ENCODE measurements around the gene MX2. TPM values are rescaled to one million over a fixed set of nuclear protein-coding genes. Genes with fewer than 3 reads are reported as not detected.

MX2 gene
- total and polyA plus RNA-seq, 2 of the 4 experiments (the other 2 are of a cell fraction) = 0.53 to 0.54 TPM

GRCh38 chr21:41349619-41350390 lies 12.0 kb upstream of the MX2 start:
- no peak overlapping the region for H2BK20ac ChIP-seq (ENCODE audit: low read depth, low read length)
- DNase-seq (no peak), ATAC-seq (ENCODE audit: low read depth) (no peak)
- WGBS, 2 experiments (ENCODE audit: extremely low coverage in 2 of 2, insufficient read length in 1 of 2) = 0% methylated on average over 2 of the region's 19 CpGs; no CpG with 5 or more reads in 1 of the 2 experiments
- H4K8ac ChIP-seq (ENCODE audit: low read depth in 2 of 2, low read length in 2 of 2) = no peak overlapping the region
- no peaks in the 10 kb centered on the region for H3K36me3 ChIP-seq (ENCODE audit: control insufficient read depth, insufficient read depth, low read length)
- H3K27ac ChIP-seq (ENCODE audit: insufficient read depth, low read length) = no peak overlapping the region
- H2AFZ ChIP-seq (replicated peaks; ENCODE audit: low read length, poor library complexity) = no peak overlapping the region
- no peaks in the 10 kb centered on the region for H3K9me3 ChIP-seq (ENCODE audit: control insufficient read depth, insufficient read depth, low read length)
- no peak overlapping the region for H3K18ac ChIP-seq (ENCODE audit: low read depth, low read length)
- H2BK15ac ChIP-seq (ENCODE audit: low read depth, low read length) = no peak overlapping the region
- intact Hi-C loops (cut with micrococcal nuclease) = no loop called here
- no peak overlapping the region for H3K4ac ChIP-seq (ENCODE audit: low read depth, low read length)
- H3K27me3 ChIP-seq (ENCODE audit: control insufficient read depth, insufficient read depth, low read length) = peaks cover 15% of the 10 kb centered on the region
- ChIA-PET POLR2A (ENCODE audit: unreplicated experiment) (no interaction called here), CTCF (no interaction called here)
- H3K4me1 ChIP-seq (ENCODE audit: control insufficient read depth, insufficient read depth, low read length) = no peaks in the 10 kb centered on the region
- H2AK9ac ChIP-seq (replicated peaks; ENCODE audit: low read depth, low read length, poor library complexity) = no peak overlapping the region
- no peak overlapping the region for H3K9ac ChIP-seq (ENCODE audit: low read depth, low read length)
- H3K4me3 ChIP-seq (ENCODE audit: insufficient read depth, low read depth, low read length) = no peak overlapping the region
- dilution Hi-C loops (cut with HindIII; ENCODE audit: low sequenced_read_pairs, unreplicated experiment) = no loop called here
- H3K4me2 ChIP-seq (ENCODE audit: low read depth, low read length) = no peak overlapping the region
- TF ChIP-seq CHD1 (IDR thresholded peaks at IDR 0.05; ENCODE audit: low read depth, low read length) (no peak), MAFK (IDR thresholded peaks at IDR 0.05; ENCODE audit: low read depth, low read length) (no peak), BHLHE40 (IDR thresholded peaks at IDR 0.05; ENCODE audit: low read depth, low read length) (no peak), RFX5 (IDR thresholded peaks at IDR 0.05; ENCODE audit: low read depth, low read length) (no peak), FOS (IDR thresholded peaks at IDR 0.05; ENCODE audit: low read depth, low read length) (no peak), NFE2L2 (IDR thresholded peaks at IDR 0.05; ENCODE audit: low read depth, low read length) (no peak), MXI1 (IDR thresholded peaks at IDR 0.05; ENCODE audit: borderline replicate concordance, low read depth, low read length) (no peak), CTCF (conservative IDR thresholded peaks at IDR 0.05; ENCODE audit: low read depth, low read length) (no peak), RAD21 (IDR thresholded peaks at IDR 0.05; ENCODE audit: low read length) (no peak), CEBPB (IDR thresholded peaks at IDR 0.05; ENCODE audit: low read depth, low read length) (no peak), SMC3 (IDR thresholded peaks at IDR 0.05; ENCODE audit: low read depth, low read length) (no peak), MAZ (IDR thresholded peaks at IDR 0.05; ENCODE audit: borderline replicate concordance, low read depth, low read length) (no peak)
- TF ChIP-seq, protein P1, sequence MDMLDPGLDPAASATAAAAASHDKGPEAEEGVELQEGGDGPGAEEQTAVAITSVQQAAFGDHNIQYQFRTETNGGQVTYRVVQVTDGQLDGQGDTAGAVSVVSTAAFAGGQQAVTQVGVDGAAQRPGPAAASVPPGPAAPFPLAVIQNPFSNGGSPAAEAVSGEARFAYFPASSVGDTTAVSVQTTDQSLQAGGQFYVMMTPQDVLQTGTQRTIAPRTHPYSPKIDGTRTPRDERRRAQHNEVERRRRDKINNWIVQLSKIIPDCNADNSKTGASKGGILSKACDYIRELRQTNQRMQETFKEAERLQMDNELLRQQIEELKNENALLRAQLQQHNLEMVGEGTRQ (IDR thresholded peaks at IDR 0.05; ENCODE audit: low read depth, low read length) = no peak
- TF ChIP-seq, protein P2, sequence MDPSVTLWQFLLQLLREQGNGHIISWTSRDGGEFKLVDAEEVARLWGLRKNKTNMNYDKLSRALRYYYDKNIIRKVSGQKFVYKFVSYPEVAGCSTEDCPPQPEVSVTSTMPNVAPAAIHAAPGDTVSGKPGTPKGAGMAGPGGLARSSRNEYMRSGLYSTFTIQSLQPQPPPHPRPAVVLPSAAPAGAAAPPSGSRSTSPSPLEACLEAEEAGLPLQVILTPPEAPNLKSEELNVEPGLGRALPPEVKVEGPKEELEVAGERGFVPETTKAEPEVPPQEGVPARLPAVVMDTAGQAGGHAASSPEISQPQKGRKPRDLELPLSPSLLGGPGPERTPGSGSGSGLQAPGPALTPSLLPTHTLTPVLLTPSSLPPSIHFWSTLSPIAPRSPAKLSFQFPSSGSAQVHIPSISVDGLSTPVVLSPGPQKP (IDR thresholded peaks at IDR 0.05; ENCODE audit: borderline replicate concordance, low read depth, low read length) = no peak
- no peak overlapping the region for H3K23ac ChIP-seq (ENCODE audit: low read depth, low read length)
- H4K20me1 ChIP-seq (ENCODE audit: insufficient read depth, low read length) = no peaks in the 10 kb centered on the region
- H2BK5ac ChIP-seq (ENCODE audit: low read depth, low read length, poor library complexity, severe bottlenecking) = no peak overlapping the region
- H4K91ac ChIP-seq (ENCODE audit: insufficient read depth, low read depth, low read length) = no peak overlapping the region
- no peaks in the 10 kb centered on the region for H3K79me1 ChIP-seq (ENCODE audit: low read depth in 1 of 2, low read length in 2 of 2)
- BruUV-seq (replicated peaks) = no TSS peak
- H4K5ac ChIP-seq (ENCODE audit: low read depth, low read length) = no peak overlapping the region
- no peak overlapping the region for H3K14ac ChIP-seq (replicated peaks; ENCODE audit: low read depth, low read length)
- H3K56ac ChIP-seq (ENCODE audit: extremely low read depth, insufficient read depth, low read length) = no peak overlapping the region
- H2BK120ac ChIP-seq (ENCODE audit: low read depth, low read length) = no peak overlapping the region
- H3K9me1 ChIP-seq (ENCODE audit: insufficient read depth, low read length) = no peaks in the 10 kb centered on the region
- in situ Hi-C loops (cut with MboI; ENCODE audit: low sequenced_read_pairs) = no loop called here
- H2AK5ac ChIP-seq (ENCODE audit: low read depth, low read length) = no peak overlapping the region
